Naive thymus-derived CD8-positive, alpha-beta T cell (primary cell): Measurements from ENCODE around the gene FBXO38. TPM values are rescaled to one million over a fixed set of nuclear protein-coding genes. Genes with fewer than 3 reads are reported as not detected.

ENCODE experiments used
- ATAC-seq, 2 donors: fragments of 150-1000 bp; cut with Tn5 transposase in 1 of 2; sonication (Bioruptor Pico), chemical (Tn5 transposase) in 1 of 2; 1 replicate in 1 of 2; 2 replicates in 1 of 2; pipeline ENCODE4 v1.10.0; 2021; ENCODE audit warnings: mild to moderate bottlenecking in 2 of 2, moderate library complexity in 2 of 2
- POLR2A ChIA-PET: fragments of 350-600 bp; sonication (Branson Sonifier 250); formaldehyde crosslinking; loops from one replicate; lab custom pipeline; 2021; ENCODE audit warnings: antibody characterized with exemption; lab: Charles Lee
- DNase-seq, 10 donors: peaks; one replicate each; pipeline versions ENCODE4 v3.0.0 to v3.0.0-alpha.2; 2020 to 2022
- H3K27ac Mint-ChIP-seq, 10 donors: one replicate each; pipeline ENCODE4 v1.8.0; 2020 to 2022; ENCODE audit warnings: mild to moderate bottlenecking in 10 of 10, mixed read lengths in 10 of 10, moderate library complexity in 4 of 10, inconsistent platforms in 1 of 10
- H3K27me3 Mint-ChIP-seq, 5 donors: one replicate each; pipeline ENCODE4 v1.8.0; 2021 to 2022; ENCODE audit warnings: mixed read lengths in 5 of 5
- H3K36me3 Mint-ChIP-seq, 3 donors: one replicate each; pipeline ENCODE4 v1.8.0; 2020 to 2022; ENCODE audit warnings: mixed read lengths in 3 of 3, mild to moderate bottlenecking in 2 of 3, inconsistent platforms in 1 of 3
- H3K4me1 Mint-ChIP-seq, 4 donors: one replicate each; pipeline ENCODE4 v1.8.0; 2021 to 2022; ENCODE audit warnings: mixed read lengths in 4 of 4
- H3K4me3 Mint-ChIP-seq, 10 donors: one replicate each; pipeline ENCODE4 v1.8.0; 2020 to 2022; ENCODE audit warnings: mild to moderate bottlenecking in 10 of 10, mixed read lengths in 10 of 10, moderate library complexity in 6 of 10, inconsistent platforms in 1 of 10
- H3K9me3 Mint-ChIP-seq, 9 donors: one replicate each; pipeline ENCODE4 v1.8.0; 2020 to 2022; ENCODE audit warnings: mixed read lengths in 9 of 9, mild to moderate bottlenecking in 3 of 9, inconsistent platforms in 1 of 9, moderate library complexity in 1 of 9
- polyA plus RNA-seq, 3 donors: library from polyadenylated mRNA; unstranded; fragments of 300-500 nt; fragmentation: Illumina TruSeq; gene quantifications; one replicate each; pipeline ENCODE4 v1.2.3, GENCODE V29; 2021
- total RNA-seq, 8 experiments: library from RNA in 2 of 8; stranded (reverse) in 2 of 8; gene quantifications; one replicate each; pipeline ENCODE4 v1.2.3 and lab custom pipeline; 2021 to 2026

FBXO38 gene, protein sequence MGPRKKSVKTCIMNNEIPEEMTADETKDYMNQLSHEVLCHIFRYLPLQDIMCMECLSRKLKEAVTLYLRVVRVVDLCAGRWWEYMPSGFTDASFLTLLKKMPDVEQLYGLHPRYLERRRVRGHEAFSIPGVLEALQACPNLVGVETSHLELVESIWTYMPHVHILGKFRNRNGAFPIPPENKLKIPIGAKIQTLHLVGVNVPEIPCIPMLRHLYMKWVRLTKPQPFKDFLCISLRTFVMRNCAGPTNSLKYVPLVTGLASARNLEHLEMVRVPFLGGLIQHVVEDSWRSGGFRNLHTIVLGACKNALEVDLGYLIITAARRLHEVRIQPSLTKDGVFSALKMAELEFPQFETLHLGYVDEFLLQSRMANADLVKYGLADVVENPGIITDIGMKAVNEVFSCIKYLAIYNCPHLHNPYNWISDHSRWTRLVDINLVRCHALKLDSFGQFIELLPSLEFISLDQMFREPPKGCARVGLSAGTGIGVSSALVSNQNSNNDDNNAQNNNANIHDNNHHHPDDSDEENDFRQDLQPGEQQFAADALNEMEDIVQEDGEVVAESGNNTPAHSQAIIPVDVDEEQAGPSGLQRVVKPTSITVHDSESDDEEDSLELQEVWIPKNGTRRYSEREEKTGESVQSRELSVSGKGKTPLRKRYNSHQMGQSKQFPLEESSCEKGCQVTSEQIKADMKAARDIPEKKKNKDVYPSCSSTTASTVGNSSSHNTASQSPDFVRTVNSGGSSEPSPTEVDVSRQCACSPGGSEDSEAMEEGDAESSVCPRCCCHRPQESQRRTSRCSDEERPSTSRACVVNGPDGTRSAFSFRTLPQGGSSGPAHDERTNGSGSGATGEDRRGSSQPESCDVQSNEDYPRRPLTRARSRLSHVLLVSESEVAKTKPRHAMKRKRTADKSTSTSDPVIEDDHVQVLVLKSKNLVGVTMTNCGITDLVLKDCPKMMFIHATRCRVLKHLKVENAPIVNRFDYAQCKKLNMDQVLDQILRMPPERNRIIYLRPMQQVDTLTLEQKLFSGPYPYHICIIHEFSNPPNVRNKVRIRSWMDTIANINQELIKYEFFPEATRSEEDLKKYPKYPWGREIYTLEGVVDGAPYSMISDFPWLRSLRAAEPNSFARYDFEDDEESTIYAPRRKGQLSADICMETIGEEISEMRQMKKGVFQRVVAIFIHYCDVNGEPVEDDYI
- total RNA-seq, result 10 to 100 TPM; 96.7 to 97.0 TPM
- polyA plus RNA-seq, result 10 to 100 TPM; 15.5 to 17.6 (median 16.0) TPM
- 81.9 to 124 (median 91.8) reads per million in 6 experiments for total RNA-seq (lab: John Stamatoyannopoulos, UW)

- Mint-ChIP-seq H3K27ac (peak within 1 kb of the TSS; percentile 96 to 100 (median 98)), H3K9me3 (peaks cover 0 to 3% (median 0%) of the 10 kb centered on the region in 9 donors), H3K36me3 (peaks cover 1 to 24% (median 5%) of the 10 kb centered on the region in 3 donors), H3K4me3 (peak within 1 kb of the TSS; percentile 83 to 95 (median 90)), H3K27me3 (no peaks in the 10 kb centered on the region), H3K4me1 (peaks cover 35 to 73% (median 63%) of the 10 kb centered on the region in 4 donors)
- DNase-seq (peak; percentile 87 to 99 (median 98)), ATAC-seq (peak; percentile 92 to 95)
- POLR2A ChIA-PET, result interaction anchor here (0.9 to 1.6 kb wide), 4 partner anchors 10 to 63 kb away, joined by 3 to 5 read pairs (median 4); no protein-coding TSS in a partner anchor
Measured at GRCh38 chr5:148383564-148384379, at the start of gene FBXO38. Gene FBXO38, plus strand, starts transcription at chr5:148383958. Its CDS starts 10,819 bp downstream, at chr5:148394777.

DNA sequence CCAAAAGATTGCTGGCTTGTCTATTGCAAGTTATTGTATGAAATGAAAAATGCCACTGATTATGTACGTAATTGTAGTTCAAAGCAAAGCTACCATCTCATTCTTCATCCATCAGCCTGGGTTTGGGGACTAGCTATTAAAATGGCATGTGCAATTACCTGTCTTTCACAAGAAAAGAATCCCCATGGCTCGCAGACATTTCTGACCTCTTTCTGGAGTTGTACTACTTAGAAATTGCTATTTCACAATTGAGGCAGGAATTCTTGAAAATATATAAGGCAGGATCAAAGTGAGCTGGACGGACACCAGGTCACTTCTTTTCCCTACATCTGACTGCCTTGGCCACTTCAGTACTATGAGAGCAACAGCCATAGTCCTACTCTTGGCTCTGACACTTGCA, 48.5 kb upstream of the FBXO38 start, which contains the start of gene SPINK9:
SPINK9 (plus strand) TSS at position 301 of the 400 bp plus-strand sequence; CDS start at position 356, 55 bp downstream.
- Mint-ChIP-seq H3K4me1 (no peaks in the 10 kb centered on the region), H3K36me3 (peaks cover 0 to 14% (median 11%) of the 10 kb centered on the region in 3 donors), H3K27ac (no peak within 1 kb of the TSS), H3K9me3 (peaks cover 0 to 15% (median 6%) of the 10 kb centered on the region in 9 donors), H3K27me3 (peaks cover 0 to 2% (median 1%) of the 10 kb centered on the region in 5 donors), H3K4me3 (no peak within 1 kb of the TSS)
- ATAC-seq (no peak), DNase-seq (no peak)
- POLR2A ChIA-PET, result no interaction called here

- ATAC-seq (no peak), DNase-seq (no peak)
- peaks cover 5 to 11% (median 7%) of the 10 kb centered on the region in 3 donors for H3K36me3 Mint-ChIP-seq
- H3K4me1 Mint-ChIP-seq, result no peaks in the 10 kb centered on the region
- H3K27ac Mint-ChIP-seq, result no peak overlapping the region
- POLR2A ChIA-PET, result no interaction called here
- H3K4me3 Mint-ChIP-seq, result no peak overlapping the region
- peaks cover 0 to 4% (median 0%) of the 10 kb centered on the region in 9 donors for H3K9me3 Mint-ChIP-seq
- H3K27me3 Mint-ChIP-seq, result peaks cover 0 to 1% (median 0%) of the 10 kb centered on the region in 5 donors
Measured at GRCh38 chr5:148336704-148337435, 46.9 kb upstream of the FBXO38 start.

- no peak for ATAC-seq
- no peaks in the 10 kb centered on the region for H3K4me1 Mint-ChIP-seq
- H3K9me3 Mint-ChIP-seq, result no peaks in the 10 kb centered on the region
- no peaks in the 10 kb centered on the region for H3K27me3 Mint-ChIP-seq
- H3K4me3 Mint-ChIP-seq, result no peak overlapping the region
- H3K27ac Mint-ChIP-seq, result no peak overlapping the region
- no peak for DNase-seq
- POLR2A ChIA-PET, result no interaction called here
- H3K36me3 Mint-ChIP-seq, result peaks cover 5 to 6% (median 5%) of the 10 kb centered on the region in 3 donors
Measured at GRCh38 chr5:148342371-148343045, 41.2 kb upstream of the FBXO38 start.

- Mint-ChIP-seq H3K27ac (no peak overlapping the region), H3K36me3 (peaks cover 5 to 7% (median 6%) of the 10 kb centered on the region in 3 donors), H3K27me3 (no peaks in the 10 kb centered on the region), H3K4me1 (no peaks in the 10 kb centered on the region), H3K4me3 (no peak overlapping the region), H3K9me3 (no peaks in the 10 kb centered on the region)
- ATAC-seq (no peak), DNase-seq (no peak)
- POLR2A ChIA-PET, result no interaction called here
Measured at GRCh38 chr5:148343046-148343407, 40.7 kb upstream of the FBXO38 start.

DNA sequence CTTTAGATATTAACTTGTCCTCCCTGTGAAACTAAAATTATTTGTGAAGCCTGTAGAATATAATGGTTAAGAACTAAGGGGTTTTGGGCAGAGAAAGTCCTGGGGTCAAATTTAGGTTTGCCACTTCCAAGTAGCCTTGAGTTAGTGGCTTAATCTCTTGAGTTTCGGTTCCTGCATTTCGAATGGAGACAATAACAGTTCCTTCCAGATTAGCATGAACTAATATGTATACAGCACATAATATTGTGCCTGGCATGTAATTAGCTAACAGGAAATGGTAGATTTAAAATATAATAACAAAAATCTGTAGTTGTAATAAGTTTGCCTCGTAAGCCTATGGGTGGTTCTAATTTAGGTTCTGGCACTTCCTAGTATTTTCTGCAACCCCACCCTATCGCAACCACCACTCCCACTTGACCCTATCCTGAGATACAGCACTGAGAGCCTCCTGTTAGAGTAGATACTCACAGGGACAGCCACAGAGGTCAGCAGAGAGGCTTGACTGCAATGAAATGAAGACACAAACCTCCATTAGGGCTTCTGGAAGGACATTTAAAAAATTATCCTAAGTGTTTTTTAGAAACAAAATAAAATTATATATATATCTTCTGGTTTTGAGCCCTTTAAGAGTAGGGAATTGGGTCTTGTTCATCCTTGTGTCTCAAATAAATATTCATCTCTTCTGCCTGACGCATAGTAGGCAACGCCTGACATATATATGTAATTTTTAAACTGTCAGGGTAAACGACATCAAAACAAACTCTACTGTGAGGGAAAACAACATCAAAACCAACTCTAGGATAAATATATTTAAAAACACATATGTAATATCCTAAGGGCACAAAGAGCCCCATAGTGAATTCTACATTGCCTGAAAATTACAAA, 39.9 kb upstream of the FBXO38 start:
- H3K36me3 Mint-ChIP-seq, result peaks cover 5 to 10% (median 6%) of the 10 kb centered on the region in 3 donors
- no peaks in the 10 kb centered on the region for H3K27me3 Mint-ChIP-seq
- no peak overlapping the region for H3K27ac Mint-ChIP-seq
- no peak for DNase-seq
- no peak overlapping the region for H3K4me3 Mint-ChIP-seq
- no peaks in the 10 kb centered on the region for H3K4me1 Mint-ChIP-seq
- POLR2A ChIA-PET, result no interaction called here
- no peak for ATAC-seq
- no peaks in the 10 kb centered on the region for H3K9me3 Mint-ChIP-seq

- H3K4me1 Mint-ChIP-seq, result no peaks in the 10 kb centered on the region
- no peak overlapping the region for H3K4me3 Mint-ChIP-seq
- no peak for ATAC-seq
- no peaks in the 10 kb centered on the region for H3K9me3 Mint-ChIP-seq
- H3K27ac Mint-ChIP-seq, result no peak overlapping the region
- H3K36me3 Mint-ChIP-seq, result peaks cover 0 to 5% (median 3%) of the 10 kb centered on the region in 3 donors
- no peak for DNase-seq
- no peaks in the 10 kb centered on the region for H3K27me3 Mint-ChIP-seq
- POLR2A ChIA-PET, result no interaction called here
Measured at GRCh38 chr5:148347706-148348105, 36.1 kb upstream of the FBXO38 start.

DNA sequence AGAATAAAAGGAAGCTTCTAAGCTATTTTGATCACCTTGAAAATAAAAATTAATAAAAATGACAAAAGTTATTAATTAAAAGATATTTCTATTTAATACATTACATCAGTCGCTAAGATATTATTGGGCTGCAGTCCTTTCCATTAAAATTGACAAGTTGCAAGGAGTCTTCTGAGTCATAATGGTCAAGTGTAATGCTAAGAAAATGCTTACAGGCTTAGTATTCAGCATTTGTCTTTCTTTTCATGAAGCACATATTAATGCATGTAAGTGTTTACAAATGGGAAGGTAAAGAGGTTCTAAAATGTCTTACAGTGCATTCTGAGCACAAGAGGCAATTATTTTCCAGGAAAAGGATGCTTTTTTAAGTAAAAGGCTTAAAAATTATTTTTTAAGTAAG, 31.1 kb upstream of the FBXO38 start:
- DNase-seq, result no peak
- no peaks in the 10 kb centered on the region for H3K9me3 Mint-ChIP-seq
- POLR2A ChIA-PET, result no interaction called here
- no peaks in the 10 kb centered on the region for H3K27me3 Mint-ChIP-seq
- no peaks in the 10 kb centered on the region for H3K4me1 Mint-ChIP-seq
- H3K4me3 Mint-ChIP-seq, result no peak overlapping the region
- H3K27ac Mint-ChIP-seq, result no peak overlapping the region
- no peak for ATAC-seq
- H3K36me3 Mint-ChIP-seq, result peaks cover 0 to 3% (median 3%) of the 10 kb centered on the region in 3 donors

- ATAC-seq (no peak), DNase-seq (no peak)
- POLR2A ChIA-PET, result no interaction called here
- H3K27me3 Mint-ChIP-seq, result no peaks in the 10 kb centered on the region
- H3K9me3 Mint-ChIP-seq, result no peaks in the 10 kb centered on the region
- no peak overlapping the region for H3K4me3 Mint-ChIP-seq
- H3K27ac Mint-ChIP-seq, result no peak overlapping the region
- peaks cover 0 to 3% (median 0%) of the 10 kb centered on the region in 3 donors for H3K36me3 Mint-ChIP-seq
- no peaks in the 10 kb centered on the region for H3K4me1 Mint-ChIP-seq
Measured at GRCh38 chr5:148353634-148354033, 30.1 kb upstream of the FBXO38 start.

DNA sequence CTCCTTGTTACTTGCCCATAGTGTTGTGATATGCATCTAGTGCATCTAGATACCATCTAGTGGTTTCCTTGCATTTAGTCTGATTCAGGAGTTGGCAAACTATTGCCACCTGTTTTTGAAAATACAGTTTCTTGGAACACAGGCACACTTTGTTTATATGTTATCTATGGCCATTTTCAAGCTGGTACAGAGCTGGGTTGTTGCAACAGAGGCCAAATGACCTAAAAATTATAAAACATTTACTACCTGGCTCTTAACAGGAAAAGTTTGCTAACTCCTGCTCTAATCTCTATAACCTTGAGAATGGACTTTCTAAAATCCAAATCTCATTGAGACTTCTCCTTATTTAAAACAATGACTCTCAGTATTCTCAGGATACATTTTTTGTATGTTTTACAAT, 19.4 kb upstream of the FBXO38 start:
- Mint-ChIP-seq H3K27me3 (peaks cover 0 to 4% (median 1%) of the 10 kb centered on the region in 5 donors), H3K4me1 (no peaks in the 10 kb centered on the region), H3K9me3 (peaks cover 0 to 29% (median 11%) of the 10 kb centered on the region in 9 donors), H3K36me3 (peaks cover 0 to 30% (median 17%) of the 10 kb centered on the region in 3 donors), H3K4me3 (no peak overlapping the region), H3K27ac (no peak overlapping the region)
- POLR2A ChIA-PET, result no interaction called here
- ATAC-seq (no peak), DNase-seq (no peak)
